Neural crest cell (in vitro differentiated cells): ENCODE measurements around the gene PSEN2. TPM values are rescaled to one million over a fixed set of nuclear protein-coding genes. Genes with fewer than 3 reads are reported as not detected.
"Not testable (repeated sequence)": the region's sequence is repeated elsewhere in the genome, so short reads cannot be mapped to it uniquely, and the experiment has no call there.

ENCODE experiments used
- DNase-seq: peaks from one replicate; pipeline ENCODE4 v3.0.0; 2021; ENCODE audit warnings: low read depth, mixed read lengths, low spot score
- H3K27ac Mint-ChIP-seq: one replicate; pipeline ENCODE4 v1.8.0; 2021; ENCODE audit warnings: mild to moderate bottlenecking, mixed read lengths; ENCODE audit not compliant: unreplicated experiment
- H3K27me3 Mint-ChIP-seq: 2 replicates; pipeline ENCODE4 v1.8.0; 2021; ENCODE audit warnings: low read depth, mild to moderate bottlenecking, mixed read lengths
- H3K36me3 Mint-ChIP-seq: 2 replicates; pipeline ENCODE4 v1.8.0; 2021; ENCODE audit warnings: low read depth, mild to moderate bottlenecking, mixed read lengths
- H3K4me1 Mint-ChIP-seq: 2 replicates; pipeline ENCODE4 v1.8.0; 2021; ENCODE audit warnings: mixed read lengths
- H3K4me3 Mint-ChIP-seq: one replicate; pipeline ENCODE4 v1.8.0; 2021; ENCODE audit warnings: mild to moderate bottlenecking, mixed read lengths
- H3K9me3 Mint-ChIP-seq: 2 replicates; pipeline ENCODE4 v1.8.0; 2021; ENCODE audit warnings: mixed read lengths
- total RNA-seq: library from RNA; stranded (reverse); gene quantifications from 2 replicates; pipeline ENCODE4 v1.2.1, GENCODE V29; 2021
- TF ChIP-seq, protein P1 (sequence below): fragments of 200-600 bp; sonication (generic); conservative IDR thresholded peaks from 2 replicates; pipeline ENCODE4 v1.5.0; 2021; ENCODE audit warnings: antibody characterized with exemption, mild to moderate bottlenecking

The PSEN2 gene
- total RNA-seq, 1 donor from 2014 or later = 20.1 TPM

DNA sequence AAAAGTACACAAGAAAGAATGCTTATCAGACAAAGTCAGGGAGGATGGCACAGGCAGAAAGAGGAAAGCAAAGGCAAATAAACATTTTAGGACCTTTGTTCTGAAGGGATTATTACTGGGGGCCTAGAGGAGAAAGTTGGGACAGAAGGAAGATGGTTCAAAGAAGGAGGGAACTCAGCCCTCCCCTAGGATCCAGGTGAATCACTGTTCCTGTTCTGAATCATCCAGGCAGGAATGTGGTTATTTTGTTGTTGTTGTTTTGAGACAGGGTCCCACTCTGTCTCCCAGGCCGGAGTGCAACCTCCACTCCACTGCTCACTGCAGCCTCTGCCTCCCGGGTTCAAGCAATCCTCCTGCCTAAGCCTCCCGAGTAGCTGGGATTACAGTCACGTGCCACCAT is 38.5 kb upstream of the PSEN2 start:
- H3K27ac Mint-ChIP-seq = no peak overlapping the region
- TF ChIP-seq, protein P1, sequence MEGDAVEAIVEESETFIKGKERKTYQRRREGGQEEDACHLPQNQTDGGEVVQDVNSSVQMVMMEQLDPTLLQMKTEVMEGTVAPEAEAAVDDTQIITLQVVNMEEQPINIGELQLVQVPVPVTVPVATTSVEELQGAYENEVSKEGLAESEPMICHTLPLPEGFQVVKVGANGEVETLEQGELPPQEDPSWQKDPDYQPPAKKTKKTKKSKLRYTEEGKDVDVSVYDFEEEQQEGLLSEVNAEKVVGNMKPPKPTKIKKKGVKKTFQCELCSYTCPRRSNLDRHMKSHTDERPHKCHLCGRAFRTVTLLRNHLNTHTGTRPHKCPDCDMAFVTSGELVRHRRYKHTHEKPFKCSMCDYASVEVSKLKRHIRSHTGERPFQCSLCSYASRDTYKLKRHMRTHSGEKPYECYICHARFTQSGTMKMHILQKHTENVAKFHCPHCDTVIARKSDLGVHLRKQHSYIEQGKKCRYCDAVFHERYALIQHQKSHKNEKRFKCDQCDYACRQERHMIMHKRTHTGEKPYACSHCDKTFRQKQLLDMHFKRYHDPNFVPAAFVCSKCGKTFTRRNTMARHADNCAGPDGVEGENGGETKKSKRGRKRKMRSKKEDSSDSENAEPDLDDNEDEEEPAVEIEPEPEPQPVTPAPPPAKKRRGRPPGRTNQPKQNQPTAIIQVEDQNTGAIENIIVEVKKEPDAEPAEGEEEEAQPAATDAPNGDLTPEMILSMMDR = no peak
- no peak for DNase-seq
- no peak overlapping the region for H3K4me3 Mint-ChIP-seq
- H3K27me3 Mint-ChIP-seq = no peaks in the 10 kb centered on the region
- H3K9me3 Mint-ChIP-seq = peaks cover 3% of the 10 kb centered on the region
- no peaks in the 10 kb centered on the region for H3K36me3 Mint-ChIP-seq
- peaks cover 22% of the 10 kb centered on the region for H3K4me1 Mint-ChIP-seq

DNA sequence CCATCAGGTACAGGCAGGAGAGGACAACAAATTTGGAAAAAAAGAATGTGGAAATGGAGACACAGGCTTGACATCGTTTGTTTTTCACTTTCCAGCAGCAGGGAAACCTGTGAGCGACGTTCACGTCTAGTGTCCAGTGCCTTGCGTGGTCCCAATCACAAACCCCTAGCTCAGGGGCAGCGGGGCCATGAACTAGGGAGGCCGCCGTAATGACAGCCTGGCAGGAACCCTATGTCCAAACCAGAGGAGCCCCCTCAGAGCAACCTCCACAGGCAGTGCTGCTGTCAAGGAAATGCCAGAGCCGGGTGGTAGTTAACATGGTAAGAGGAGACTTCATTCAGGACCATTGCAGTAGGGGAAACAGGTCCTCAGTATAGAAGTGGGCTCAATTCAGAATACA is 37.8 kb upstream of the PSEN2 start:
- DNase-seq = no peak
- TF ChIP-seq, protein P1 = no peak
- Mint-ChIP-seq H3K27me3 (no peaks in the 10 kb centered on the region), H3K36me3 (no peaks in the 10 kb centered on the region), H3K4me1 (peaks cover 15% of the 10 kb centered on the region), H3K9me3 (peaks cover 3% of the 10 kb centered on the region), H3K27ac (no peak overlapping the region), H3K4me3 (no peak overlapping the region)

DNA sequence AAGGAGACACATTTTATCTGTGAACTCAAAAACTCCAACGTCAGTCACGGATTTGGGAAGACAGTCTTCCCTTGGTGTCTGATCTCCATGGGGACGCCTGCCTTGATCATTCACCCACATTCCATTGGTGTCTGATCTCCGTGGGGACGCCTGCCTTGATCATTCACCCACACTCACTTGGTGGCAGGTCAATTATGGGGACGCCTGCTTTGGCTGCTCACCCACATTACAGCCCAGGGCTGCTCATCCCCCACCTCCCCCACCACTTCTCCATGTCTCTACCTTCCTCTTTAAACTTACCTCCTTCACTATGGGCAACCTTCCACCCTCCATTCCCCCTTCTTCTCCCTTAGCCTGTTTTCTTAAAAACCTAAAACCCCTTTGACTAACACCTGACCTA is 36.2 kb upstream of the PSEN2 start:
- H3K9me3 Mint-ChIP-seq, DNase-seq, H3K27me3 Mint-ChIP-seq: not testable (repeated sequence)

DNA sequence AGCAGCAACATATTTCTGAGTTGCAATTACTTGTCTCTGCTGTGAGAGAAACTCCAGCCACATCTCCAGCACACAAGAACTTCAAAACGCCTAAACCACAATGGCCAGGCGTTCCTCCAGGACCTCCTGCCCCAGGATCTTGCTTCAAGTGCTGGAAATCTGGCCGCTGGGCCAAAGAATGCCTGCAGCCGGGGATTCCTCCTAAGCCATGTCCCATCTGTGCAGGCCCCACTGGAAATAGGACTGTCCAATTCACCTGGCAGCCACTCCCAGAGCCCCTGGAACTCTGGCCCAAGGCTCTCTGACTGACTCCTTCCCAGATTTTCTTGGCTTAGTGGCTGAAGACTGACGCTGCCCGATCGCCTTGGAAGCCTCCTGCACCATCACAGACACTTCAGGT is 35.0 kb upstream of the PSEN2 start:
- DNase-seq, H3K9me3 Mint-ChIP-seq, H3K4me1 Mint-ChIP-seq, H3K27me3 Mint-ChIP-seq, H3K4me3 Mint-ChIP-seq, H3K27ac Mint-ChIP-seq, H3K36me3 Mint-ChIP-seq: not testable (repeated sequence)

More for the DNA sequence above, 36.2 kb upstream of the PSEN2 start:
- H3K4me1 Mint-ChIP-seq, H3K36me3 Mint-ChIP-seq, H3K4me3 Mint-ChIP-seq: not testable (repeated sequence)
- peak overlapping the region; percentile 64 for H3K27ac Mint-ChIP-seq

DNA sequence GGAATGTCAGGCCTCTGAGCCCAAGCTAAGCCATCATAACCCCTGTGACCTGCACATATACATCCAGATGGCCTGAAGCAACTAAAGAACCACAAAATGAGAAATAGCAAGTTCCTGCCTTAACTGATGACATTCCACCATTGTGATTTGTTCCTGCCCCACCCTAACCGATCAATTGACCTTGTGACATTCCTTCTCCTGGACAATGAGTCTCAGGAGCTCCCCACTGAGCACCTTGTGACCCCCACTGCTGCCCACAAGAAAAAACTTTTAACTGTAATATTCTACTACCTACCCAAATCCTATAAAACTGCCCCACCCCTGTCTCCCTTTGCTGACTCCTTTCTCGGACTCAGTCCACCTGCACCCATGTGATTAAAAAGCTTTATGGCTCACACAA is 32.5 kb upstream of the PSEN2 start:
- H3K4me3 Mint-ChIP-seq, H3K27ac Mint-ChIP-seq, H3K4me1 Mint-ChIP-seq, DNase-seq, H3K9me3 Mint-ChIP-seq, H3K27me3 Mint-ChIP-seq, H3K36me3 Mint-ChIP-seq: not testable (repeated sequence)

DNA sequence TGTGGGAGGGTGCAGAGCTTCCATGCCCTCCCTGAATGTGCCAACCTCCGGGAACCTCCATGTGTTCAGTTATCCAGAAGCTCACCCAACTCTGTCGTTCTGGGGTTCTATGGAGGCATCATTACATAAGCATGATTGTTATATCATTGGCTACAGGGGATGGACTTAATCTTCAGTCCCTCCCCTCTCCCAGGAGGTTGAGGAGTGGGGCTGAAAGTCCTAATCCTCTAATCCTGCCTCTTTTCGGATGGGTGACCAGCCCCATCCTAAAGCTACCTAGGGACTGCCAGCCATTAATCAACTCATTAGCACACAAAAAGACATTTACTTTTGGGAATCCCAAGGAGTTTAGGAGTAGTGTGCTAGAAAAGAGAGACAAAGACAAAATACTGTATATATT is 32.0 kb upstream of the PSEN2 start:
- DNase-seq = no peak
- Mint-ChIP-seq H3K9me3 (peaks cover 3% of the 10 kb centered on the region), H3K27ac (no peak overlapping the region), H3K4me1 (peaks cover 7% of the 10 kb centered on the region), H3K4me3 (no peak overlapping the region), H3K36me3 (no peaks in the 10 kb centered on the region), H3K27me3 (no peaks in the 10 kb centered on the region)
- TF ChIP-seq, protein P1 = no peak

DNA sequence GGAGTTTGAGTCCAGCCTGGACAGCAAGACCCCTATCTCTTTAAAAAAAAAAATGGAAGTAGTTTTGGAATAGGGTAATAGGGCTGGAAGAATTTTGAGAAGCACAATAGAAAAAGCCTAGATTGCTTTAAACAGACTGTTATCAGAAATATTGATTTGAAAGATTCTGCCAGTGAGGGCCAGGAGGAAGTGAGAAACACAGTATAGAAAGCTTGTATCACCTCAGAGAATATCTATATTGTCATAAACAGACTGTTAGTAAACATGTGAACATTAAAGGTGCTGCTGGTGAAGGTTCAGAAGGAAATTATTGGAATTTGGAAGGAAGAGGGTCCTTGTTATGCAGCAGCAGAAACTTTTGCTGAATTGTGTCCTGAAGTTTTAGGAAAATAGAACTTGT is 24.8 kb upstream of the PSEN2 start:
- peaks cover 4% of the 10 kb centered on the region for H3K9me3 Mint-ChIP-seq
- H3K36me3 Mint-ChIP-seq = peaks cover 2% of the 10 kb centered on the region
- no peak for DNase-seq
- H3K27ac Mint-ChIP-seq = no peak overlapping the region
- no peaks in the 10 kb centered on the region for H3K4me1 Mint-ChIP-seq
- H3K27me3 Mint-ChIP-seq = no peaks in the 10 kb centered on the region
- no peak overlapping the region for H3K4me3 Mint-ChIP-seq
- TF ChIP-seq, protein P1 = no peak
